Measurements from ENCODE around the gene CYTH1. TPM values are rescaled to one million over a fixed set of nuclear protein-coding genes. Genes with fewer than 3 reads are reported as not detected.

The CYTH1 gene
- total RNA-seq, 1 experiment from 2014 or later: 9.7 TPM

DNA sequence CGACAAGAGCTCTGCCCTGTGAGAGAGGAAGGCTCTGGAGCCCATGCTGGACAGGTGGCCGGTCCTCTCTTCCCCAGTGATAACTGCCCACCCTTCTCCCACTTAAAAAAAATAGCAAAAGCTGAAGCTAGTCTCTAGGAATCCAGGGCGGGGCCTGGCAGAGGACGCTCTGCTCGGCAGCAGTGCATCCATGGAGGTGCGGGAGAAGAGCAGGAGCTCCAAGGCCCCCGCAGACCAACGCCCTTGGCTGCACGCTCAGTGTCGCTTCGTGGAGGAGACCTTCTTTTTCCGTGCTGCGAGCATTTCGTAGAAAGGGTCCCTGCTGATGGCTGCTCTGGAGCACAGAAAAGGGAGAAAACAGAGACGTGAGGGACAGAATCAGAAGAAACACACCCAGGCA lies 106.2 kb downstream of the CYTH1 start:
- H2AFZ ChIP-seq (ENCODE audit: low read length): no peak overlapping the region
- H3K23ac ChIP-seq (ENCODE audit: insufficient read length, low read depth, low read length): no peak overlapping the region
- no peak overlapping the region for H3K4me3 Mint-ChIP-seq
- H3K36me3 Mint-ChIP-seq (ENCODE audit: insufficient read depth in 1 of 3, low read depth in 3 of 3): peaks cover 0 to 8% (median 5%) of the 10 kb centered on the region in 3 experiments; a peak in 5 of 7 replicates
- H2AK5ac ChIP-seq (ENCODE audit: insufficient read length, low read length): no peak overlapping the region
- peaks cover 2% of the 10 kb centered on the region for H4K20me1 ChIP-seq (ENCODE audit: control insufficient read depth, insufficient read depth, insufficient read length)
- H3K9me3 Mint-ChIP-seq: peaks cover 0 to 3% of the 10 kb centered on the region in 2 experiments; a peak in 1 of 5 replicates
- H3T11ph ChIP-seq (ENCODE audit: low read length): no peak overlapping the region
- no peak overlapping the region for H3K27ac ChIP-seq (ENCODE audit: insufficient read length, low read depth, low read length)
- H3K27me3 ChIP-seq (ENCODE audit: insufficient read depth, low read length): no peaks in the 10 kb centered on the region
- H3K9ac ChIP-seq (ENCODE audit: extremely low read depth, insufficient read length, low read length): no peak overlapping the region
- no peak overlapping the region for H2BK15ac ChIP-seq (ENCODE audit: low read depth, low read length)
- no peaks in the 10 kb centered on the region for H3K27me3 Mint-ChIP-seq (ENCODE audit: low read depth)
- no peak overlapping the region for H4K5ac ChIP-seq (ENCODE audit: insufficient read length, low read depth, low read length)
- H3K4me1 Mint-ChIP-seq: peaks cover 12 to 13% of the 10 kb centered on the region in 2 experiments
- H3K56ac ChIP-seq (ENCODE audit: insufficient read length, low read depth, low read length): no peak overlapping the region
- H2BK12ac ChIP-seq (ENCODE audit: insufficient read length, low read depth, low read length): no peak overlapping the region
- no peak overlapping the region for H4K8ac ChIP-seq (replicated peaks; ENCODE audit: insufficient read length, low read depth, low read length)
- H3K23me2 ChIP-seq (ENCODE audit: insufficient read length, low read depth, low read length, poor library complexity, severe bottlenecking): no peaks in the 10 kb centered on the region
- H3K79me2 ChIP-seq (ENCODE audit: insufficient read depth, low read length): no peaks in the 10 kb centered on the region
- no peak overlapping the region for H2BK120ac ChIP-seq (ENCODE audit: low read depth, low read length, poor library complexity, severe bottlenecking)
- no peaks in the 10 kb centered on the region for H3K4me1 ChIP-seq (ENCODE audit: insufficient read depth, low read length)
- H2BK20ac ChIP-seq (ENCODE audit: low read depth, low read length, poor library complexity, severe bottlenecking): no peak overlapping the region
- no CpG with 5 or more reads among the region's 15 CpGs for WGBS (ENCODE audit: extremely low coverage, insufficient read length, low lambda C conversion rate)
- TF ChIP-seq, protein P1, sequence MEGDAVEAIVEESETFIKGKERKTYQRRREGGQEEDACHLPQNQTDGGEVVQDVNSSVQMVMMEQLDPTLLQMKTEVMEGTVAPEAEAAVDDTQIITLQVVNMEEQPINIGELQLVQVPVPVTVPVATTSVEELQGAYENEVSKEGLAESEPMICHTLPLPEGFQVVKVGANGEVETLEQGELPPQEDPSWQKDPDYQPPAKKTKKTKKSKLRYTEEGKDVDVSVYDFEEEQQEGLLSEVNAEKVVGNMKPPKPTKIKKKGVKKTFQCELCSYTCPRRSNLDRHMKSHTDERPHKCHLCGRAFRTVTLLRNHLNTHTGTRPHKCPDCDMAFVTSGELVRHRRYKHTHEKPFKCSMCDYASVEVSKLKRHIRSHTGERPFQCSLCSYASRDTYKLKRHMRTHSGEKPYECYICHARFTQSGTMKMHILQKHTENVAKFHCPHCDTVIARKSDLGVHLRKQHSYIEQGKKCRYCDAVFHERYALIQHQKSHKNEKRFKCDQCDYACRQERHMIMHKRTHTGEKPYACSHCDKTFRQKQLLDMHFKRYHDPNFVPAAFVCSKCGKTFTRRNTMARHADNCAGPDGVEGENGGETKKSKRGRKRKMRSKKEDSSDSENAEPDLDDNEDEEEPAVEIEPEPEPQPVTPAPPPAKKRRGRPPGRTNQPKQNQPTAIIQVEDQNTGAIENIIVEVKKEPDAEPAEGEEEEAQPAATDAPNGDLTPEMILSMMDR (conservative IDR thresholded peaks at IDR 0.05): no peak
- H3K27ac Mint-ChIP-seq: peak overlapping the region in 2 of 3 experiments; percentile 11 to 61; a peak in 2 of 7 replicates
- H3K9me3 ChIP-seq (ENCODE audit: control insufficient read depth, low read depth, low read length): no peaks in the 10 kb centered on the region
- H3K79me1 ChIP-seq (ENCODE audit: insufficient read depth, low read depth, low read length, poor library complexity, severe bottlenecking): no peaks in the 10 kb centered on the region
- DNase-seq: no peak
- no peak overlapping the region for H4K91ac ChIP-seq (ENCODE audit: insufficient read length, low read depth, low read length)
- no peak overlapping the region for H3K18ac ChIP-seq (ENCODE audit: insufficient read length, low read depth, low read length)
- H3K4ac ChIP-seq (ENCODE audit: low read depth, low read length): no peak overlapping the region
- H2BK5ac ChIP-seq (ENCODE audit: insufficient read length, low read length): no peak overlapping the region
- no peak overlapping the region for H3K14ac ChIP-seq (ENCODE audit: insufficient read depth, low read length)
- H3K4me2 ChIP-seq (ENCODE audit: insufficient read depth, insufficient read length, low read length): no peak overlapping the region
